OCI-LY1 (cell line): ENCODE results near the gene NFIA.

Experiments used
- H2AFZ ChIP-seq: fragments of 200-600 bp; sonication (generic), shearing (Covaris generic); 2 replicates; pipeline ENCODE4 v1.6.0; 2014; ENCODE audit warnings: antibody characterized with exemption, mild to moderate bottlenecking, low read length
- H3F3A ChIP-seq: fragments of 200-600 bp; sonication (generic), shearing (Covaris generic); 2 replicates; pipeline ENCODE4 v1.6.0; 2014; ENCODE audit warnings: mild to moderate bottlenecking, antibody characterized with exemption, low read length, moderate library complexity; ENCODE audit not compliant: insufficient read depth
- H3K27ac ChIP-seq: fragments of 200-600 bp; sonication (generic); 2 replicates; pipeline ENCODE4 v1.5.1; 2014; ENCODE audit warnings: low read length, mixed run types, mild to moderate bottlenecking, low read depth; ENCODE audit not compliant: poor library complexity, severe bottlenecking
- H3K27me3 ChIP-seq: fragments of 200-600 bp; sonication (generic); 2 replicates; pipeline ENCODE4 v1.6.0; 2014; ENCODE audit warnings: antibody characterized with exemption, mild to moderate bottlenecking, low read length, moderate library complexity; ENCODE audit not compliant: insufficient read depth
- H3K36me3 ChIP-seq: fragments of 200-600 bp; sonication (generic); 2 replicates; pipeline ENCODE4 v1.6.1; 2014; ENCODE audit warnings: mild to moderate bottlenecking, antibody characterized with exemption, low read length, moderate library complexity, mixed read lengths; ENCODE audit not compliant: insufficient read depth
- H3K4me1 ChIP-seq: fragments of 200-600 bp; sonication (generic); 2 replicates; pipeline ENCODE4 v1.5.1; 2014; ENCODE audit warnings: mild to moderate bottlenecking, low read length, moderate library complexity; ENCODE audit not compliant: insufficient read depth, severe bottlenecking
- H3K4me2 ChIP-seq: fragments of 200-600 bp; sonication (generic), shearing (Covaris generic); 2 replicates; pipeline ENCODE4 v1.6.1; 2014; ENCODE audit warnings: low read length
- H3K4me3 ChIP-seq: fragments of 200-600 bp; sonication (generic); 2 replicates; pipeline ENCODE4 v1.5.1; 2014; ENCODE audit warnings: low read length, low read depth, mild to moderate bottlenecking, mixed read lengths; ENCODE audit not compliant: poor library complexity, severe bottlenecking
- H3K79me2 ChIP-seq: fragments of 200-600 bp; shearing (Covaris generic); 2 replicates; pipeline ENCODE4 v1.6.1; 2016; ENCODE audit warnings: mixed run types, low read length, mixed read lengths; ENCODE audit not compliant: insufficient read depth
- H3K9ac ChIP-seq: fragments of 200-600 bp; sonication (generic), shearing (Covaris generic); 2 replicates; pipeline ENCODE4 v1.6.1; 2014; ENCODE audit warnings: mild to moderate bottlenecking, low read length, mixed read lengths
- H3K9me2 ChIP-seq: fragments of 200-600 bp; sonication (generic), shearing (Covaris generic); 2 replicates; pipeline ENCODE4 v1.6.1; 2014; ENCODE audit warnings: low read depth, mild to moderate bottlenecking, low read length, mixed read lengths
- H3K9me3 ChIP-seq: fragments of 200-600 bp; shearing (Covaris generic); 2 replicates; pipeline ENCODE4 v1.6.1; 2014; ENCODE audit warnings: low read length, mixed read lengths
- H4K20me1 ChIP-seq: fragments of 200-600 bp; sonication (generic), shearing (Covaris generic); 2 replicates; pipeline ENCODE4 v1.6.0; 2016; ENCODE audit warnings: mild to moderate bottlenecking, low read length; ENCODE audit not compliant: insufficient read depth
- EZH2 ChIP-seq: fragments of 200-600 bp; sonication (generic), shearing (Covaris generic); IDR thresholded peaks from 2 replicates; pipeline ENCODE4 v1.8.0; 2017; ENCODE audit warnings: borderline replicate concordance, mixed run types, mild to moderate bottlenecking, antibody characterized with exemption, low read length, moderate library complexity, mixed read lengths
- TF ChIP-seq, protein P1 (sequence below): fragments of 200-600 bp; sonication (generic), shearing (Covaris generic); IDR thresholded peaks from 2 replicates; pipeline ENCODE4 v1.5.1; 2017; ENCODE audit warnings: mild to moderate bottlenecking, antibody characterized with exemption, low read length, moderate library complexity, mixed read lengths

Gene NFIA

DNA sequence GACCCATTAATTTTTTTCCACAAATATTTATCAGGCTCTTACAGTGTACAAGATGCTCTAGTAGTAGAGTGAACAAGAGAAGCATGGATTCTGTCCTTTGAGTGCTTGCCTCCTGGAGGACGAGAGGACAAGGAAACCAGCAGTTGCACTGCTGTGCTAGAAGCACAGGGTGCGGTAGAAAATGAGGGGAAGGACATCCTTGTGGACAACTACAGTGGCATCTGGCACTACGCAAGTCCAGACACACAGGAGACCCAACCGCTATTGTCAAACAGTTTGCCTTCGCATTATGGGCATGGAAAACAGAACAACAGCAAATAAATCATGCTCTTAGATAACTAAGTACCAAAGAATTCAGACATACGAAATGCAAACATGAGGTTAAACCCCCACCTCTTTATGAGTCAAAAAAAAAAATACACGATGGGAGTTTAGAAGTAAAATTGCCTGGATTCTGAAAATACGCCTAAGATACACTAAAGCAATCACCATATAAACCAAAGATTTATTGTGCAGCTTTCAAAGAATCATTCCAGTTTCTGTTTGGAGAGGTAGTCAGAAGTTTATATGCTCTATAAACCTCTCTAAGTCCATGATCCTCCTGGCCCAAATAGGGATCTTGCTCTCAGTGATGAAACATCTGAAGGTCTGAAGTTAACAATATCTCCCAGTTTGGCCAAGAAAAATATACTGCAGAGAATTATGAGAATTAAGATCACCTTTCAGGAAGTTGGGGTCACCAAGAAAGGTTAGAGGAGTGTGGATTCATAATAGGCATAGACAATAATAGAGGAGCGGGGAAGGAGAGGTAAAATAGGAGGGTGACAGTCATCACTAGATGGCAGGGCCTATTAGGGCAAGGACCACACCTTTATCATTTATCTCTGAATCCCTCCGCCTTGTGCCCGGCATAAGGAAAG lies 307.8 kb downstream of the NFIA start:
- H3K79me2 ChIP-seq = no peaks in the 10 kb centered on the region
- H3K27me3 ChIP-seq = no peaks in the 10 kb centered on the region
- H2AFZ ChIP-seq = no peak overlapping the region
- H3K27ac ChIP-seq = no peak overlapping the region
- H3K36me3 ChIP-seq = peaks cover 35% of the 10 kb centered on the region
- no peak overlapping the region for H3K4me2 ChIP-seq
- peaks cover 23% of the 10 kb centered on the region for H3K4me1 ChIP-seq
- TF ChIP-seq, protein P1, sequence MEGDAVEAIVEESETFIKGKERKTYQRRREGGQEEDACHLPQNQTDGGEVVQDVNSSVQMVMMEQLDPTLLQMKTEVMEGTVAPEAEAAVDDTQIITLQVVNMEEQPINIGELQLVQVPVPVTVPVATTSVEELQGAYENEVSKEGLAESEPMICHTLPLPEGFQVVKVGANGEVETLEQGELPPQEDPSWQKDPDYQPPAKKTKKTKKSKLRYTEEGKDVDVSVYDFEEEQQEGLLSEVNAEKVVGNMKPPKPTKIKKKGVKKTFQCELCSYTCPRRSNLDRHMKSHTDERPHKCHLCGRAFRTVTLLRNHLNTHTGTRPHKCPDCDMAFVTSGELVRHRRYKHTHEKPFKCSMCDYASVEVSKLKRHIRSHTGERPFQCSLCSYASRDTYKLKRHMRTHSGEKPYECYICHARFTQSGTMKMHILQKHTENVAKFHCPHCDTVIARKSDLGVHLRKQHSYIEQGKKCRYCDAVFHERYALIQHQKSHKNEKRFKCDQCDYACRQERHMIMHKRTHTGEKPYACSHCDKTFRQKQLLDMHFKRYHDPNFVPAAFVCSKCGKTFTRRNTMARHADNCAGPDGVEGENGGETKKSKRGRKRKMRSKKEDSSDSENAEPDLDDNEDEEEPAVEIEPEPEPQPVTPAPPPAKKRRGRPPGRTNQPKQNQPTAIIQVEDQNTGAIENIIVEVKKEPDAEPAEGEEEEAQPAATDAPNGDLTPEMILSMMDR = no peak
- no peak for TF ChIP-seq EZH2
- H3K4me3 ChIP-seq = no peak overlapping the region
- H3K9me3 ChIP-seq = peaks cover 3% of the 10 kb centered on the region; the same call in 1 of the 2 replicates
- no peaks in the 10 kb centered on the region for H3F3A ChIP-seq
- no peaks in the 10 kb centered on the region for H4K20me1 ChIP-seq
- no peaks in the 10 kb centered on the region for H3K9me2 ChIP-seq
- H3K9ac ChIP-seq = no peak overlapping the region

- H3K36me3 ChIP-seq = peaks cover 30% of the 10 kb centered on the region
- no peak overlapping the region for H3K27ac ChIP-seq
- TF ChIP-seq, protein P1 = no peak
- no peak for TF ChIP-seq EZH2
- H4K20me1 ChIP-seq = no peaks in the 10 kb centered on the region
- H3K79me2 ChIP-seq = no peaks in the 10 kb centered on the region
- no peak overlapping the region for H3K4me3 ChIP-seq
- H3K4me2 ChIP-seq = no peak overlapping the region
- H3K9me2 ChIP-seq = no peaks in the 10 kb centered on the region
- no peaks in the 10 kb centered on the region for H3F3A ChIP-seq
- no peaks in the 10 kb centered on the region for H3K27me3 ChIP-seq
- H3K9me3 ChIP-seq = peaks cover 3% of the 10 kb centered on the region; the same call in 1 of the 2 replicates
- no peak overlapping the region for H3K9ac ChIP-seq
- peaks cover 17% of the 10 kb centered on the region for H3K4me1 ChIP-seq
- no peak overlapping the region for H2AFZ ChIP-seq
These were observed 309.4 kb downstream of the NFIA start for GRCh38 chr1:61391730-61392129.

GRCh38 chr1:61392409-61393242 lies 310.3 kb downstream of the NFIA start:
- H3K4me3 ChIP-seq = no peak overlapping the region
- peaks cover 29% of the 10 kb centered on the region for H3K36me3 ChIP-seq
- no peaks in the 10 kb centered on the region for H3F3A ChIP-seq
- no peaks in the 10 kb centered on the region for H3K9me2 ChIP-seq
- H3K27me3 ChIP-seq = no peaks in the 10 kb centered on the region
- no peak overlapping the region for H3K9ac ChIP-seq
- no peaks in the 10 kb centered on the region for H4K20me1 ChIP-seq
- no peak overlapping the region for H2AFZ ChIP-seq
- no peaks in the 10 kb centered on the region for H3K79me2 ChIP-seq
- H3K4me2 ChIP-seq = no peak overlapping the region
- H3K27ac ChIP-seq = no peak overlapping the region
- H3K4me1 ChIP-seq = peaks cover 8% of the 10 kb centered on the region
- TF ChIP-seq EZH2 = no peak
- TF ChIP-seq, protein P1 = no peak
- H3K9me3 ChIP-seq = peaks cover 3% of the 10 kb centered on the region; the same call in 1 of the 2 replicates
